Activated CD4-positive, alpha-beta T cell treated with anti-CD3 and anti-CD28 coated beads, Interleukin-2, Interleukin-6, amounts not matched to agents 100 ng/mL and 50 ng/mL, durations not matched to agents 16 hours and 8 hours (primary cell): ENCODE data around the gene RAD52.

Source experiments
- DNase-seq: peaks from one replicate; pipeline ENCODE4 v3.0.0-alpha.2; 2020

Gene RAD52

GRCh38 chr12:949453-950191 lies at the start of gene RAD52:
Gene RAD52, minus strand, starts transcription at chr12:949694. Its CDS starts 16,636 bp downstream, at chr12:933058.
- peak; percentile 98 for DNase-seq

- no peak for DNase-seq
Measured at GRCh38 chr12:998020-998874, 48.8 kb upstream of the RAD52 start.

- no peak for DNase-seq
Measured at GRCh38 chr12:997505-997904, 48.0 kb upstream of the RAD52 start.

DNA sequence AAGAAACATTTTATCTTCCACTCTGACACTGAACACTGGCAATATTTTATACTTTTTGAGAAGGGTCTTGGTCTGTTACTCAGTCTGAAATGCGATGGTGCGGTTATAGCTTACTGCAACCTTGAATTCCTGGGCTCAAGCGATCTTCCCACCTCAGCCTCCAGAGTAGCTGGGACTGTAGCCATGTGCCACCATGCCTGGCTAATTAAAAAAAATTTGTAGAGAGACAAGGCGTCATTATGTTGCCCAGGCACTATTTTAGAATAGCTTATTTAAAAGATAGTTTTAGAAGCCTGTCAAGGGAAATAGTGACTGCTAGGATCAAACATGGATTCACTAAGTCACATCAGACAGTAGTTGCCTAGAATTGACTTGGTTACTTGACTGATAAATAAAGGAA lies 47.4 kb upstream of the RAD52 start:
- no peak for DNase-seq

DNA sequence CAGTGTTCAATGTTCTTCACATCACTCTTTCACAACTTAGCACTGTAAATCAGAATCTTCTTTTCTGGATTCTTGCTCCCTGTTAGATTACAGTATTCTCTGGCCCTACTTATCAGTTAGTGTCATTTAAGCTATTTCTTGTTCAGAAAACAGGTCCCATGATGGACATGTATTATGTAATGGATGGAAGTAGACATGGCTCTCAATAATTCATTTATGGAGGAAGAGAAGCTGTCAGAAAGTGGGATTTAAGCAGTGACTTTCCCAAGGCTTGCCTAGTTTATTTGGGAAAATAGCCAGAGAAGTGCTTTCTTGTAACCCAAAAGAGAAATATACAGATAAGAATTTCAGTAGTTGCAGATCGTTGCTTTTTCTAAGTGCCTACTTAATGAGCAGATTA lies 43.2 kb upstream of the RAD52 start:
- no peak for DNase-seq

- DNase-seq, result no peak
Measured at GRCh38 chr12:991350-992333, 42.1 kb upstream of the RAD52 start.

- peak; percentile 89 for DNase-seq
Measured at GRCh38 chr12:990661-991349, 41.3 kb upstream of the RAD52 start, which contains the start of gene ERC1. Gene ERC1, plus strand, starts transcription at chr12:991223. Its CDS starts 36,681 bp downstream, at chr12:1027904.

GRCh38 chr12:989751-990660 lies 40.5 kb upstream of the RAD52 start:
- peak; percentile 57 for DNase-seq

- DNase-seq, result no peak
Measured at GRCh38 chr12:989051-989450, 39.6 kb upstream of the RAD52 start.

DNA sequence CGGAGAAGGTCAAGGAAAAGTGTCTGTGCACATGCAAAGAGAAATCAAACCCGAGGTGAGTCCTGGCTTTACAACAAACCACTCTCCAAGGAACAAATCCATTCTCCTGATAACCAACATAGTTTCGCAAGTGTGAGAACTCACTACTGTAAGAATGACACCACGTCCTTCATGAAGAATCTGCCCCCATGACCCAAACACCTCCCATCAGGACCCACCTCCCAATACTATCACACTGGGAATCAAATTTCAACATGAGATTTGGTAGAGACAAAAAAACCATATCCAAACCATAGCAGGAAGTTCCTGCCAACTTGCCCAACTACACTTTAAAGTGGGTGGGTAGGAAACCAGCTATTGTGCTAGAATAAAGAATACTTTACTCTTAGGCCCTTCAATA lies 39.2 kb upstream of the RAD52 start:
- no peak for DNase-seq

- no peak for DNase-seq
Measured at GRCh38 chr12:981961-982360, 32.5 kb upstream of the RAD52 start.

GRCh38 chr12:981176-981828 lies 31.8 kb upstream of the RAD52 start:
- DNase-seq, result peak; percentile 57

GRCh38 chr12:979349-979748 lies 29.9 kb upstream of the RAD52 start:
- no peak for DNase-seq

- DNase-seq, result no peak
Measured at GRCh38 chr12:977156-977555, 27.7 kb upstream of the RAD52 start.

DNA sequence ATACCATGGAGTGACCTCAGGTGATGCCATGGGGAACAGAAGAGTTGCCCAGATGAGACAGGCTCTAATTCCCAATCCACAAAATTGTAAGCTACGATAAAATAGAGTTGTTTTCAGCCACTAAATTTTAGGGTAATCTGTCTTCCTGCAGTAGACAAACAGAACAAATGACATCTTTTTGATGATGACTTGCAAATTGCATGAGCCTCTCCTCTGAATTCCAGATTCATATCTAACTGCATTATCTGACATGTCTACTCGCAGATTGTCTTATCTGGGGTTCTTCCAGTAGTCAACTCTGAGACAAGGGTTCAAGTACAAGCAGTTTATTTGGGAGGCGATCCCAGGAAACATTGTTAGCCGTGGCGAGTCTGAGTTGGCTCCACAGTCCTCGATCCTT lies 27.1 kb upstream of the RAD52 start:
- DNase-seq, result no peak

- DNase-seq, result no peak
Measured at GRCh38 chr12:974271-974862, 24.9 kb upstream of the RAD52 start.

DNA sequence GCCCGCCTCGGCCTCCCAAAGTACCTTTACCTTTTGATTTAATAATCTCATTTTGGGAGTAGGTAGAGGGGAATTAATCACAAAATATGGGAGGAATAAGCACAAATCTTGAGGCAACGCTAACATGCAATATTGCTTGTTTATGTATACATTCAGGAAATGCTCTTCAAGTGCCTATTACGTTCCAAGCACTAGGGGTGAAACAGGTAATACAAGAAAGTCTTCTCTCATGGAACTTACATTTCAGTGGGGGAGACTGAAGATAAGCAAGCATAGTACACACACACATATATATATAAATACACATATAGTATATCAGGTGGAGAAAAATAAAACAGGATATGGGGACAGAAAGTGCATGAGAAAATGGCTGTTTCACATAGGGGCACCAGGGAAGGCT lies 22.5 kb upstream of the RAD52 start:
- no peak for DNase-seq

DNA sequence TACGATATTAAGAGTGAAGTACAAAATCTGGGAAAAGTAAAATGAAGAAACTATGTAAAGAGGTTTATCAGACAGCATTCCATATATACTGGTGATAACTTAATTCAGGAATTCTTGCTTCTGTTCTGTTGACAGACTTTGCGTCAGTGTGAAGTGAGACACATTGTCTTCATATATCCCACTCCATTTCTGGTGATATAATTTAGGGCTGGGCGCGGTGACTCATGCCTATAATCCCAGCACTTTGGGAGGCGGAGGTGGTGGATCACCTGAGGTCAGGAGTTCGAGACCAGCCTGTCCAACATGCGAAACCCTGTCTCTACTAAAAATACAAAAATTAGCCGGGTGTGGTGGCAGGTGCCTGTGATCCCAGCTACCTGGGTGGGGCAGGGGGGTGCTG lies 20.3 kb upstream of the RAD52 start:
- DNase-seq, result no peak

- no peak for DNase-seq
Measured at GRCh38 chr12:968545-968944, 19.1 kb upstream of the RAD52 start.

DNA sequence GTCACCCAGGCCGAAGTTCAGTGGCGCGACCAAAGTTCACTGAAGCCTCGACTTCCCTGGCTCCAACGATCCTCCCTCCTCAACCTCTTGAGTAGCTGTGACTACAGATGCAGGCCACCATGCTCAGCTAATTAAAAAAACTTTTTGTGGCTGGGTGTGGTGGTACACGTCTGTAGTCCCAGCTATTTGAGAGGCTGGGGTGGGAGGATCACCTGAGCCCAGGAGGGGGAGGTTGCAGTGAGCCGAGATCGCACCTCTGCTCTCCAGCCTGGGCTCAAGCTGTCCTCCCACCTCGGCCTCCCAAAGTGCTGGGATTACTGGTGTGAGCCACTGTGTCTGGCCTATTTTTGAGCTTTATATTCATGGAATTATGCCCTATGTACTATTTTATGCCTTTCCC lies 18.1 kb upstream of the RAD52 start:
- DNase-seq, result no peak
